ENCODE results near the gene ZBTB8B. TPM values are rescaled to one million over a fixed set of nuclear protein-coding genes. Genes with fewer than 3 reads are reported as not detected.

The ZBTB8B gene
- total and polyA plus RNA-seq, 2 experiments from 2014 or later, result not detected

GRCh38 chr1:32465578-32465933, 684 bp downstream of the ZBTB8B start:
- 58 to 62% methylated on average over 11 of the region's 11 CpGs for WGBS, 2 experiments (ENCODE audit: low coverage in 1 of 2, low lambda C conversion rate in 2 of 2, missing lambda C conversion rate in 2 of 2)
- Histone ChIP-seq H3K4me2 (ENCODE audit: unreplicated experiment) (no peak overlapping the region), H2AFZ (no peak overlapping the region), H3K79me2 (ENCODE audit: insufficient read depth) (no peaks in the 10 kb centered on the region), H3K36me3 (ENCODE audit: low read depth) (no peaks in the 10 kb centered on the region), H3K4me1 (ENCODE audit: insufficient read depth) (0 out of 2 replicates have a peak, but pooled peaks cover 4% of the 10 kb centered on the region), H3K9me3 (ENCODE audit: low read depth) (no peaks in the 10 kb centered on the region), H4K20me1 (ENCODE audit: insufficient read depth) (no peaks in the 10 kb centered on the region), H3K27me3 (replicated peaks; ENCODE audit: insufficient read depth) (peaks cover 44% of the 10 kb centered on the region), H3K27ac (no peak overlapping the region), H3K4me3 (no peak overlapping the region), H3K9ac (no peak overlapping the region), H3K9me2 (ENCODE audit: insufficient read depth) (no peaks in the 10 kb centered on the region), H3F3A (ENCODE audit: insufficient read depth) (no peaks in the 10 kb centered on the region)
- DNase-seq, result no peak
- in situ Hi-C loops (cut with MboI), result no loop called here
- TF ChIP-seq EZH2phosphoT487 (IDR thresholded peaks at IDR 0.05; ENCODE audit: insufficient read depth, low read depth) (no peak), EZH2 (IDR thresholded peaks at IDR 0.05; ENCODE audit: insufficient read depth, poor library complexity, severe bottlenecking) (no peak)

- H3K4me2 ChIP-seq (ENCODE audit: unreplicated experiment), result no peak overlapping the region
- in situ Hi-C loops (cut with MboI), result no loop called here
- no peaks in the 10 kb centered on the region for H3K36me3 ChIP-seq (ENCODE audit: low read depth)
- TF ChIP-seq EZH2 (IDR thresholded peaks at IDR 0.05; ENCODE audit: insufficient read depth, poor library complexity, severe bottlenecking) (no peak), EZH2phosphoT487 (IDR thresholded peaks at IDR 0.05; ENCODE audit: insufficient read depth, low read depth) (no peak)
- WGBS, 2 experiments (ENCODE audit: low coverage in 1 of 2, low lambda C conversion rate in 2 of 2, missing lambda C conversion rate in 2 of 2), result 74 to 77% methylated on average over 4 of the region's 4 CpGs
- DNase-seq, result no peak
- H3F3A ChIP-seq (ENCODE audit: insufficient read depth), result no peaks in the 10 kb centered on the region
- peaks cover 46% of the 10 kb centered on the region for H3K27me3 ChIP-seq (replicated peaks; ENCODE audit: insufficient read depth)
- H4K20me1 ChIP-seq (ENCODE audit: insufficient read depth), result no peaks in the 10 kb centered on the region
- H3K9ac ChIP-seq, result no peak overlapping the region
- H3K9me3 ChIP-seq (ENCODE audit: low read depth), result no peaks in the 10 kb centered on the region
- H2AFZ ChIP-seq, result no peak overlapping the region
- H3K9me2 ChIP-seq (ENCODE audit: insufficient read depth), result no peaks in the 10 kb centered on the region
- no peak overlapping the region for H3K4me3 ChIP-seq
- no peak overlapping the region for H3K27ac ChIP-seq
- 0 out of 2 replicates have a peak, but pooled peaks cover 4% of the 10 kb centered on the region for H3K4me1 ChIP-seq (ENCODE audit: insufficient read depth)
- no peaks in the 10 kb centered on the region for H3K79me2 ChIP-seq (ENCODE audit: insufficient read depth)
Measured at GRCh38 chr1:32466761-32467160, 1.9 kb downstream of the ZBTB8B start.

GRCh38 chr1:32468791-32469190, 3.9 kb downstream of the ZBTB8B start:
- WGBS, 2 experiments (ENCODE audit: low coverage in 1 of 2, low lambda C conversion rate in 2 of 2, missing lambda C conversion rate in 2 of 2), result 85% methylated on average over 8 of the region's 8 CpGs
- no peaks in the 10 kb centered on the region for H3K36me3 ChIP-seq (ENCODE audit: low read depth)
- 0 out of 2 replicates have a peak, but pooled peaks cover 4% of the 10 kb centered on the region for H3K4me1 ChIP-seq (ENCODE audit: insufficient read depth)
- H4K20me1 ChIP-seq (ENCODE audit: insufficient read depth), result no peaks in the 10 kb centered on the region
- no peak for TF ChIP-seq EZH2phosphoT487 (IDR thresholded peaks at IDR 0.05; ENCODE audit: insufficient read depth, low read depth)
- H3K9me3 ChIP-seq (ENCODE audit: low read depth), result no peaks in the 10 kb centered on the region
- in situ Hi-C loops (cut with MboI), result no loop called here
- no peak overlapping the region for H3K4me3 ChIP-seq
- H2AFZ ChIP-seq, result no peak overlapping the region
- H3F3A ChIP-seq (ENCODE audit: insufficient read depth), result no peaks in the 10 kb centered on the region
- DNase-seq, result no peak
- H3K9ac ChIP-seq, result no peak overlapping the region
- no peaks in the 10 kb centered on the region for H3K79me2 ChIP-seq (ENCODE audit: insufficient read depth)
- H3K4me2 ChIP-seq (ENCODE audit: unreplicated experiment), result no peak overlapping the region
- no peak overlapping the region for H3K27ac ChIP-seq
- H3K27me3 ChIP-seq (replicated peaks; ENCODE audit: insufficient read depth), result peaks cover 45% of the 10 kb centered on the region
- H3K9me2 ChIP-seq (ENCODE audit: insufficient read depth), result no peaks in the 10 kb centered on the region

- Histone ChIP-seq H3K4me3 (no peak overlapping the region), H4K20me1 (ENCODE audit: insufficient read depth) (no peaks in the 10 kb centered on the region), H3F3A (ENCODE audit: insufficient read depth) (no peaks in the 10 kb centered on the region), H3K27ac (no peak overlapping the region), H3K9me3 (ENCODE audit: low read depth) (no peaks in the 10 kb centered on the region), H3K36me3 (ENCODE audit: low read depth) (no peaks in the 10 kb centered on the region), H3K27me3 (replicated peaks; ENCODE audit: insufficient read depth) (peaks cover 31% of the 10 kb centered on the region), H2AFZ (no peak overlapping the region), H3K79me2 (ENCODE audit: insufficient read depth) (no peaks in the 10 kb centered on the region), H3K4me1 (ENCODE audit: insufficient read depth) (no peaks in the 10 kb centered on the region), H3K9ac (no peak overlapping the region), H3K4me2 (ENCODE audit: unreplicated experiment) (no peak overlapping the region), H3K9me2 (ENCODE audit: insufficient read depth) (no peaks in the 10 kb centered on the region)
- TF ChIP-seq EZH2phosphoT487 (IDR thresholded peaks at IDR 0.05; ENCODE audit: insufficient read depth, low read depth) (no peak), EZH2 (IDR thresholded peaks at IDR 0.05; ENCODE audit: insufficient read depth, poor library complexity, severe bottlenecking) (no peak)
- WGBS, 2 experiments (ENCODE audit: low coverage in 1 of 2, low lambda C conversion rate in 2 of 2, missing lambda C conversion rate in 2 of 2), result 46 to 55% methylated on average over 11 of the region's 11 CpGs
- in situ Hi-C loops (cut with MboI), result no loop called here
- no peak for DNase-seq
Measured at GRCh38 chr1:32470431-32470830, 5.6 kb downstream of the ZBTB8B start.
